Right hindlimb (tissue), 1 donor: ENCODE data around the gene OR56B4.

ENCODE experiments used
- DNase-seq: peaks from one replicate; pipeline ENCODE4 v3.0.0-alpha.2; 2018

Gene OR56B4

GRCh38 chr11:6152126-6152525 is 44.6 kb downstream of the OR56B4 start:
- no peak for DNase-seq

GRCh38 chr11:6156628-6157359 is 49.3 kb downstream of the OR56B4 start:
- DNase-seq, result no peak
